Endometrium (tissue), 2 donors: ENCODE data around the gene HNF4A.

Source experiments
- FAIRE-seq: peaks from 2 replicates; lab custom pipeline; 2012; peaks lifted over from hg19 to GRCh38; lab: Jason Lieb, UNC
- donor health status: control.
- donor health status: control.

HNF4A gene

DNA sequence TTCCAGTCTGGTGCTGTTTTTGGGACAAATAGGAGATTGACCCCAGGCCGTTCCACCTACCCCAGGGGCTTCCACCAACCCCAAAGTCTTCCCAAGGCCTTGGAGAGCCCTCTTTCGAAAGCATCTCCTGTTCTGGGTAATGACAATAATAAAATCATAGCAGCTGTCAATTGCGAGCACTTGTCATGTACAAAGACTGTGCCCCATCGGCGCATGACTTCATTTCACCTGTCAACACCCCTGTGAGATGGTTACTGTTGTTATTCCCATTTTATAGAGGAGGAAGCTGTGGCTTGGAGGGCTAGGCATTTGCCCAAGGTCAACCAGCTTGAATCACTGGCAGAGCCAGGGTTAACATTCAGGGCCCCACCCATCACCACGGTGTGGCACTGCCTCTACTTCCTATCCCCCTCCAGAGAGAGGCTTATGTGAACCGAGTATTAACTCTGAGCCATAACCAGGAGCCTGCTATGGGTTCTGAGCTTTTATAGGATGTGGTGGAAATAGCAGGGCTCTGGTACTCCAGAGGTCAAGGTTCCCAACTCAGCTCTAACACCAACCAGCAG, 51.2 kb downstream of the HNF4A start:
- no peak for FAIRE-seq

DNA sequence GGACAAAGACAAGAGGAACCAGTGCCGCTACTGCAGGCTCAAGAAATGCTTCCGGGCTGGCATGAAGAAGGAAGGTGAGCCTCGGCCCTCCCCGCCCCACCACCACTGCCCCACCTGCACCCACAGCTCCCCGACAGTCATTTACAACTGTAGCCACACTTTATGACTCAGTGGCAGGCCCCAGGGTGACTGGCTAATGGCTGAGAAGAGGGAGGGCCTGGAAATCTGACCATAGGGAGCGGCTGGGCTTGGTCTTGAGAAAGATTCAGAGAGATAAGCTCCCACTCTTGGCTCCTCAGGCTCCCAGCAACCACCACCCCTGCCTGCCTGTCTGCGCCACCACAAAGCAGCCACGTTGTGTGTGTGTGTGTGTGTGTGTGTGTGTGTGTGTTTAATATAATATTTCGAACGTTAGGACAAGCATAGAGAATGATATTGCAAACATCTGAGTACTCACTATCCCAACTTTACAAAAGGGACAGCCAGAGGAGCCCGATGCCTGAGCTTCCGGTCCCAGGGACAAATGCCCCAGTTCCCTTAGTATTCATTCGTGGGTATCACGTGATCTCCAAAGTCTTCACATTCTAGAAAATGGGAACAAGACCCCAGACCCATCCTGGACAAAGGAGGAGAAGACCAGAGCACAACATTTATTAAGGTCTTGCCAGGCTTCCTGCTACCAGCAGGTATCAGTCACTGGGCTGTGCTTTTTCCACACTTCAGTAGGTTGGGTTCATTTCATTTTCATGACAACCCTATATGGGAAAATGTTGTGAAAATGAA, 52.1 kb downstream of the HNF4A start:
- no peak for FAIRE-seq

DNA sequence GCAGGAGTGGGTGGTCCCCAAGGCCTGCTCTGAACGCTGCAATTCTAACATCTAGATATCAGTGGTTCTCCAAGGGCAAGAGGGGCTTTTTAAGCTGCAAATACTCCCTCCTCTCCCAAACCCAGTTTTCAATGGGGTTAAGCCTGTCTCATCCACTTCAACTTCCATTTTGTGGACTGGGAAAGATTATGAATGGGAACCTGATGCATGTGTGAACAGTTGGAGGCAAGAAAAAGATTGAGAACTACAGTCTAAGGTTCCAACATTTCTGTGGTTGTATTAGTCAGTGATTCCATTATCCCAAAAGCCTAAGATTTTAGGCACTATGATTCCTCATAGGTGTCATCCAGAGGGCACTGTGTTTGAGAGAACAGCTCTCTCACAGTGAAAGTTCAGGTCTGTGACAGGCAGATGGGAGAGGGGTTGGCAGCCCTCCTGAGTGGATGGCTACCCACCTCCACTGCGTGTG, 53.7 kb downstream of the HNF4A start:
- no peak for FAIRE-seq

DNA sequence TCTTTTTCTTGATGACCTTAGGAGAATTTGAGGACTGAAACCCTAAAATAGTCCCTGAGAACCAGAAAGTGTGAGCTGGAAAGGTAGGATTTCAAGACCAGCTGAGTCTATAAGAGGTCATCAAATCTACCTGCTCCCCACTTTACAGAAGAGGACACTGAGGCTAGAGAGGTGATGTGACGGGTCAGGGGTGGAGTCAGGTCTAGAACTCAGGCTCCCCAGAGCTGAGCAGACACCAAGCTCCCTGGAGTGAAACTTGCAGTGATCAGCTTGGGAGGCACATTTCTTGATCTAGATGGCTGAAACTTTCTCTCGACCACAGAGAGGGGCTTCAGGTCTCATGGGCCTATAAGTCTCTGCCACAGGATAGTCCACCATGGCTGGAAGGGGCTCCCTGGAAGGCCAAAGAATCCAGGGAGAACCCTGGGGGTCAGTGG, 55.1 kb downstream of the HNF4A start:
- FAIRE-seq = no peak

DNA sequence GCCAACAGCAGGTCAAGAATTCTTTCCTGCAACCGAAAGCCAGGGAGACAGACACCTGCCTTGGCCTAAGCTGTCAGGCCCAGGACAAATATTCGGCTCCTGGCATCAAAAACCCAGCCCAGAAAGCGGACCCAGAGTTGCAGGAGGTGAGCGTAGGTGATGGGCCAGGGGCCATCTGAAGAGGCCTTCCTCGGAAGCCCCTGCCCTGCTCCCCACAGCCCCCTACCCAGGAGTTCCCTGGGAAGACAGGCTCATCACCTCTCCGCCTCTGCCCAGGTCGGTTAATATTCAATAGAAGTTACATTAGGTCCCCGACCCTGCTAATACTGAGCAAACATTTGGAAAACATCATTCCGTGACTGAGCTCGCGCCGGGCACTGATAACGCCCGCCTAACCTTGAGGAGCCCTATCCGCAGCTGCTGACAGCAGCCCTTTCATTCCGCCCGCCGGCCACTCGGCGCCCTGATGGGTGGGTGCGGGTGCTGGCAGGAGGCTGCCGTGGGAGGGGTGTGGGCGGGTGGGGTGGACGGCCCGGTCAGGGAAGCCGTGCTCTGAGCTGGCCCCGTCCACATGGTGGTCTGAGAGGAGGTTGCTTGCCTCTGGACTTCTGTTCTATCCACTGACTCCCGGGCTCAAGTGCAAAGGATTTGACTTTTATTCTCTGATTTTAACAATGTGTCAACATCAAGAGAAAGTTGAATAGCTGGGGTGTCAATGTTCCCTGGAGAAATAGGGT, 55.7 kb downstream of the HNF4A start:
- no peak for FAIRE-seq

DNA sequence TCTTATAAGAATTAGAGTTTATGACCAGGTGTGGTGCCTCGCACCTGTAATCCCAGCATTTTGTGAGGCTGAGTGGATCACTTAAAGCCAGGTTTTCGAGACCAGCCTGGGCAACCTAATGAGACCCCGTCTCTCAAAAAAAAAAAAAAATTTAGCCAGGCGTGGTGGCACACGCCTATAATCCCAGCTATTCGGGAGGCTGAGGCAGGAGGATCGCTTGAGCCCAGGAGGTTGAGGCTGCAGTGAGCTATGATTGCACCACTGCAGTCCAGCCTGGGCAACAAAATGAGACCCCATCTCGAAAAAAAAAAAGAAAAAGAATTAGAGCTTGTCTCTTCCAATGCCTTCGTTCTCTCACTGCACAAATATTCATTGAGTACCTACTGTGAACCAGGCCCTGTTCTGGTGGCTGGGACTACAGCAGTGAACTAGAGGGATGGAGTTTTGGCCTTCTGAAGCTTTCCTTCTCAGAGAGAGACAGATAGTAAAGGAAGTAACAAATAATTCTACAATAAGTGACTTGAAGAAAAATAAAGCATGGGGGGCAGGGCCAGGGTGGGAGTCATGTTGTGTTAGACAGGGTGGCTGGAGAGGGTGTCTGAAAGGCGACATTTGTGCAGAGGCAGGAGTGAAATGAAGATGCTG, 56.4 kb downstream of the HNF4A start:
- no peak for FAIRE-seq

DNA sequence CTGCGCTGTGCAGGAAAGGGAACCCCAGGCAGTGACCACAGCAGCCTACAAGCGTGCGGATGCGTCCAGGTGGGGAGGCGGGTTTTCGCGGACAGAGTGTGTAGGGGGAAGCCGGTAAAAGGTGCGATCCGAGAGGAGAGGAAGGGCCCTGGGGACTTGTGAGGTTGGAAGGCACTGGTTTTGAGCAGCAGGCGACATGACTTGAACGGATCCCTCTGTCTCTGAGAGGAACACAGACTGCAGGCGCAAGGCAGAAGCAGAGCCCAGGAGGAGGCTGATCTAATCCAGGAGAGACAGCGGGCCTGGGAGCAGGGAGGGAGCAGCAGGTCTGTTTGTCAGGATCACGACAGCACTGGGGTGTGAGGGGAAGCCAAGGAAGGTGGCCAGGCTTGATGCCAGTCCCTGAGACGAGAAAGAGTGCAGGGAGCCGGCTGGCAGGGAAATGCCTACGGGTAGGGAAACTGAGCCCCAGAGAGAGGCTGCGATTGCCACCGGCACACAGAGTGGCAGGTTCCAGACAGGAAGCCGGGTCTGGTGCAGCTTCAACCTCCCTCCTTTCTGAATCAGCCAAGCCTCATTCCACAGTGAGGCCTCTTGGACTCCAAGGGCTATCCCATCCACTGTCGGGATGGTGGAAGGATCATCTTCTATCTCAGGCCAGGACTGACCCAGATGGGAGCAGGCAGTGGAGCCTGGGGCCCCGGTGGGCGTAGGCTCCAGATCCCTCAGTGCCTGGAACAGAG, 57.1 kb downstream of the HNF4A start:
- FAIRE-seq = no peak

DNA sequence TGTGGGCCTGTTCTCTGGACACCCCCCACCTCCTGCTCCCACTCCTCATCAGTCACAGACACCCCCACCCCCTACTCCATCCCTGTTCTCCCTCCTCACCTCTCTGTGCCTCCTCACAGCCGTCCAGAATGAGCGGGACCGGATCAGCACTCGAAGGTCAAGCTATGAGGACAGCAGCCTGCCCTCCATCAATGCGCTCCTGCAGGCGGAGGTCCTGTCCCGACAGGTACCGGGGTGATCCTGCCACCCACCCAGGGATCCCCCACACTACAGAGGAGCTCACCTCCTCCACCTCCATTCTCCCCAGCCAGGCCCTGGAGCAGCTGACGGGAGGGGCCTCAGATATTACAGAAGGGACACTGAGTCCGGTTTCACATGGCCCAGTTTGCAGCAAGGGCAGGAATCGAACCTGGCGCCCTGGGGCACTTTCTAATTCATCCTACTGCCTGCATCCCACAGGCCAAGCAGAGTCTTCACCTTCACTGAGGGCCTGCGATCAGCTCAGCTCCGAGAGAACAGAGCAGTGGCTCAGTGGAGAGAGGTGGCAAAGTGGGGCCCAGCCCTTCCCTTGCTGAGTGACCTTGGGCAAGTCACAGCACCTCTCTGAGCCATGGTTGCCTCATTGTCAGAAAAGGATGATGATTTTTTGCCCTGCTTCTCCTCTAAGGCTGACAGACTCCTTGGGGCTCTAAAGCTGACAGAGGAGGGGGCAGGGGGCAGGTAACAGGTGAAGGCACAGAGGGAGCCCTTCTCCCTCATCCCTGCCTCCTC, 58.3 kb downstream of the HNF4A start:
- no peak for FAIRE-seq

DNA sequence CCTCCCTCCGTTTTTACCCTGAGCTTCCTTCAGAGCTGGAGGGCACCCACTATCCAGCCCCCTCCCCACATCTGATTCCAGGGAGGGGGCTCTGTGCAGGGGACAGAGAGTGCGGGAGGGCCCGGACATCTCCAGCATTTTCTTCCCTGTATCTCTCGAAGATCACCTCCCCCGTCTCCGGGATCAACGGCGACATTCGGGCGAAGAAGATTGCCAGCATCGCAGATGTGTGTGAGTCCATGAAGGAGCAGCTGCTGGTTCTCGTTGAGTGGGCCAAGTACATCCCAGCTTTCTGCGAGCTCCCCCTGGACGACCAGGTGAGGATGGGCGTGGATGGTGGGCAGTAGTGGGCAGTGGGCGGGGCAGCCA, 58.8 kb downstream of the HNF4A start:
- no peak for FAIRE-seq

DNA sequence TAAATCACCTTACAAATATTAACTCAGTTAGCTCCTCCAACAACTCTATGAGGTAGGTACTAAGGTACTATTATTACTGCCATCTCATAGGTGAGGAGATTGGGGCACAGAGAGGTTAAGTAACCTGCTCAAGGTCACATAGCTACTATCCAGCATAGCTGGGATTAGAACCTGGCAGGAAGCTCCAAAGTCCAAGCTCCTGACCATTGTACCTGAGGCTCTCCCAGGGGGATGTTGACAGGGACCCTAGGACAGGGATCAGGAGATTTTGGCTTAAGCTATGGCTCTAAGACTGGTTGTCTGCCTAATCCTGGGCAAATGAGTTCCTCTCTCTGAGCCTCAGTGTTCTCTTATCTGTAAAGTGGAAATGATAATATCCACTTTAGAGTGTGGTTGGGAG, 59.3 kb downstream of the HNF4A start:
- no peak for FAIRE-seq

DNA sequence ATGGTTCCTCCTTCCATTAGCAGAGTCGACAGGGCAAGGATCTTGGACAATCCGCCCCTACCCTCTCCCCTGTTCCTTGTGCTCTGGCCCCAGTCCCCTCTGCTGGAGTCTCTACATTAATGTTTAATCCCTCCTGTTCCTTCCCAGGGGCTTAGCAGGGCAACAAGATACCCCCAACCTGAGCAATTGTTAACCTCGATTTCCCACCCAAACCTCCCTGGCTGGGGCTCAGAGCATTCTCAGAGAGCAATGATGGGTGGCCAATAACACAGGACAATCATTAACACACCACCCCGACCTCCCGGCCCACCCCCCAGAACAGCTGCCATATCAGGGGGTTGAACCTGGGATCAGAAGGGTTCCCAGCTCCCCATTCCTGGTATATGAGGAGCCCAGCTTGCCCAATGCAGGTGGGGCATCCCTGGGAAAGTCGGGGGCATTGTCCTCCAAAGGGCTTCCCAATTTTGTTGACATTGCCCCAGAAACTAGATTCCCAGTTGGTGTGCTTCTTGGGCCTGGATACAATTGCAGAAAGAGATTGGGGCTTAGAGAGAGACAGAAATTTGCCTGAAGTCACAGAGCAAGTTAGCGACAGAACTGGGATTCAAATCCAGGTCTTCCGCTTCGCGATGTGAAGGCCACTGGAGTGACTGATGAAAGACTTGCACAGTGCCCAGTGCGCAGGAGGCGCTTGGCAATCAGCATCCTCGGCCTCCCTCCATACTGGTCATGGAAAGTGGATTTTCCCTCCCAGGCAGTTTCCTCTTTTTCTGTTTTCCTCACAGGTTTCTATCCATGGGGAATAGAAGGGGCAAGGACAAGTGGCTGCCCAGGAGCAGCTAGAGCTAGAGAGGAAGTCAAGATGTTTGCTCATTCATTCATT, 60.6 kb downstream of the HNF4A start:
- FAIRE-seq = no peak

DNA sequence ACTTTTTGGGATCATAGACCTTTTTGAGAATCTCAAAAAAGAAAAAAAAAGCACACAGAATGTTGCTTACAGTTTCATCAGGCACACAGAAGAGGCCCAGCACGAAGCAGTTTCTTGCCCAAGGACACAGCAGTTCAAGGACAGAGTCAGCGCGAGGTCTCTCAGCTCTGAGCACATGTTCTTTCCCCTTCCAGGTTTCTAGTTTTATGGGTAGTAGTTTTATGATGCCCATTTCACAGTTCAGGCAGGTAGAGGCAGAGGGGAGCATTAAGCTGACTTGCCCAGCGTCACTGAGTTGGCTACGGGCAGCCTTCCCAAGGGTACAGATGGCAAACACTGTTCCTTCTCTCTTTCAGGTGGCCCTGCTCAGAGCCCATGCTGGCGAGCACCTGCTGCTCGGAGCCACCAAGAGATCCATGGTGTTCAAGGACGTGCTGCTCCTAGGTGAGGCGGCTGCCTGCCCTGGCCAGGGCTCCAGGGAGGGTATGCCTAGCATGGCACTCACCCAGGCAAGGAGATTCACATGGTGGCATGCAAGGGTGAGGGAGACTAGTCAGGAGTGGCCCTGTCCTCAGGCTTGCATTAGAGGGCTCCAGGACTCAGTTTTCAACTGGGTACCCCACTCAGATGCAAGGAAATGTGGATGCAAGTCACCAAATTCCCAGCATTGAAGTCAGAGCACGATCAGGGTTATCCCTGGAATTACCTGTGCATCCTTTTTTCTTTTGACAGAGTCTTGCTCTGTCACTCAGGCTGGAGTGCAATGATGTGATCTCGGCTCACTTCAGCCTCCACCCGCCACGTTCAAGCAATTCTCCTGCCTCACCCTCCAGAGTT, 62.8 kb downstream of the HNF4A start:
- FAIRE-seq = no peak

DNA sequence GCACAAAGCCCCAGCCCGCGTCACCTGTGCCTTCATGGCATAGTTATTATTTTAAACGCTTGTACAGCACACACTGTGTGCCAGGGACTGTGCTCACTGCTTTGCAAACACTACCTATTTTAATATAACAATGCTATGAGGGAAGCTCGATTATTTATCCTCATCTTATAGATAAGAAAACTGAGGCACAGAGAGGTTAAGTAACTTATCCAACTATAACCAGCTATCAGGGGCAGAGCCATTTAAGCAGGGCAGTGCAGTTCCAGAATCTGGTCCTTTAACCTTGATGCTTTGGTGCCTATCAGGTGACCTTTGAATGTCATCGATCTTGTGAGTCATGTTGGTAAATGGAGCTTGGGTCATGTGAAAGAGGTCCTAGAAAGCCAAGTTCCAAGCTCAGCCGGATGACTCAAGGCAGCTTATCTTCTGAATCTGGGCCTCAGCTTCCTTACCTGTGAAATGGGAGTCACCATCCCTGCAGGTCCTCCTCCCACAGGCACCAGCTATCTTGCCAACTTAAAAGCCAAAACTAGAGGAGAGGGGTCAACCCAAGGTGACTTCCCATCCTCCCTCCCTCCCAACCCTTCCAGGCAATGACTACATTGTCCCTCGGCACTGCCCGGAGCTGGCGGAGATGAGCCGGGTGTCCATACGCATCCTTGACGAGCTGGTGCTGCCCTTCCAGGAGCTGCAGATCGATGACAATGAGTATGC, 63.8 kb downstream of the HNF4A start:
- FAIRE-seq = no peak

DNA sequence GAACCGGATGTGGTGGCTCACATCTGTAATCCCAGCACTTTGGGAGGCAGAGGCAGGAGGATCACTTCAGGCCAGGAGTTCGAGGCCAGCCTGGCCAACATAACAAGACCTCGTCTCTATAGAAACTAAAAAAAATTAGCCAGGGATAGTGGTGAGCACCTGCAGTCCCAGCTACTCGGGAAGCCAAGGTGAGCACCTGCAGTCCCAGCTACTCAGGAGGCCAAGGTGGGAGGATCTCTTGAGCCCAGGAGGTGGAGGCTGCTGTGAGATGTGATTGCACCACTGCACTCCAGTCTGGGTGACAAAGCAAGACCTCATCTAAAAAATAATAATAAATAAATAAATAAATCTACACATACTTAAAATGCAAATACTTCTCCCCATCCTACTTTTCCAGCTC, 65.0 kb downstream of the HNF4A start:
- FAIRE-seq = no peak

DNA sequence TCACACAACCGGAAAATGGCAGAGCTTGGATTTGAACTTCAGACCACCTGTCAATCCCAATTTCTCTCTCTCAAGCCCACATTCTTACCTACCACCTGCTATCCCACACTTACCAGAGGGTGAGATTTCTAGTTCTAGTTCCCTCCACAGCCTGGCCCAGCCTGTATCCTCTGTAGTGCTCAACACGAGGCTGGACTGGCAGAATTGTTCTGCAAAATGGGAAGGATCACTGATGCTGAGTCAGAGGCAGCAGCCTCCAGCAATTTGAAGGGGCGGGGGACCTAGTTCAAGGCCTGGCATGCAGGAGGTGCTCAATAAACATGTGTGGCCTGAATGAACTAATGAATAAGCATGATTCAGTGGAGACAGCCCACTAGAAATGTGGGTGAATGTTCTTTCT, 66.6 kb downstream of the HNF4A start:
- no peak for FAIRE-seq

DNA sequence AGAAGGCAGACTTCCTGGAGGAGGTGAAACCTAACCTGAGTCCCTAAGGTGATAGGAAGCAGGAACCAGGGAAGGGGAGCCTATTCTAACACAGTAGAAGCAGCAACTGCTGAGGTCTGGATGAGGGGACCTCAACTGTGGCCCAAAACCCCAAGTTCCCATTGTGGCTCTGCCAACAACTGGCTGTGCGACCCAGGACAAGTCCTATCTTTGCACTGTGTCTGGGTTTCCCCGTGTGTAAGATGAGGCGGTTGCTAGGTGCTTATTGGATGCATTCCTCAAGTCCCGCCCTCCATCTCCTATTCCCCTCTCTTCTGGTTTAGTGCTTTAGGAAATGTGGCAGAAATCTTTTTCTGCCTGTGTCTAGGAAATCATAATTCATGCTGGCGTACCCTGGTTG, 68.0 kb downstream of the HNF4A start:
- FAIRE-seq = no peak

DNA sequence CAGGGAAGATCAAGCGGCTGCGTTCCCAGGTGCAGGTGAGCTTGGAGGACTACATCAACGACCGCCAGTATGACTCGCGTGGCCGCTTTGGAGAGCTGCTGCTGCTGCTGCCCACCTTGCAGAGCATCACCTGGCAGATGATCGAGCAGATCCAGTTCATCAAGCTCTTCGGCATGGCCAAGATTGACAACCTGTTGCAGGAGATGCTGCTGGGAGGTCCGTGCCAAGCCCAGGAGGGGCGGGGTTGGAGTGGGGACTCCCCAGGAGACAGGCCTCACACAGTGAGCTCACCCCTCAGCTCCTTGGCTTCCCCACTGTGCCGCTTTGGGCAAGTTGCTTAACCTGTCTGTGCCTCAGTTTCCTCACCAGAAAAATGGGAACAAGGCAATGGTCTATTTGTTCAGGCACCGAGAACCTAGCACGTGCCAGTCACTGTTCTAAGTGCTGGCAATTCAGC, 68.6 kb downstream of the HNF4A start:
- FAIRE-seq = no peak

DNA sequence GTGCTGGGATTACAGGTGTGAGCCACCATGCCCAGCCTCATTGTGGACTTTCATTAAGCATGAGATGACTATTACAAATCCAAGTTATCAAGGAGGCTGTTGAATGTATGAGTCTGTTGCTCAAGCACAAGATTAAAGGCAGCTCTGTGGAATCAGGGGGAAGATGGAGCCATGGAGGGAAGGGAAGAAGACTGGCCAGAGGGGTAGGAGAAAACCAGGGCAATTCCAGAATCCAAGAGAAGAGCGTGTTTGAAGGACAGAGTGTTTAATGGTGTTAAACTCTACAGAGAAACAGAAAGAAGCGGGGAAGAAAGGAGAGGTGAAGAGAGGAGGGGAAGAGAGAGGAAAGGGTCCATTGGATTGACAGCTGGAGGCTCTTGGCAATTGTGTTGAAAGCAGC, 70.4 kb downstream of the HNF4A start:
- no peak for FAIRE-seq
